Measurements from ENCODE around the gene GNB1.
A peak's percentile ranks its signal among the peaks of the same experiment; 100 is the strongest.
"Not testable (repeated sequence)": the region's sequence is repeated elsewhere in the genome, so short reads cannot be mapped to it uniquely, and the experiment has no call there.

The GNB1 gene

DNA sequence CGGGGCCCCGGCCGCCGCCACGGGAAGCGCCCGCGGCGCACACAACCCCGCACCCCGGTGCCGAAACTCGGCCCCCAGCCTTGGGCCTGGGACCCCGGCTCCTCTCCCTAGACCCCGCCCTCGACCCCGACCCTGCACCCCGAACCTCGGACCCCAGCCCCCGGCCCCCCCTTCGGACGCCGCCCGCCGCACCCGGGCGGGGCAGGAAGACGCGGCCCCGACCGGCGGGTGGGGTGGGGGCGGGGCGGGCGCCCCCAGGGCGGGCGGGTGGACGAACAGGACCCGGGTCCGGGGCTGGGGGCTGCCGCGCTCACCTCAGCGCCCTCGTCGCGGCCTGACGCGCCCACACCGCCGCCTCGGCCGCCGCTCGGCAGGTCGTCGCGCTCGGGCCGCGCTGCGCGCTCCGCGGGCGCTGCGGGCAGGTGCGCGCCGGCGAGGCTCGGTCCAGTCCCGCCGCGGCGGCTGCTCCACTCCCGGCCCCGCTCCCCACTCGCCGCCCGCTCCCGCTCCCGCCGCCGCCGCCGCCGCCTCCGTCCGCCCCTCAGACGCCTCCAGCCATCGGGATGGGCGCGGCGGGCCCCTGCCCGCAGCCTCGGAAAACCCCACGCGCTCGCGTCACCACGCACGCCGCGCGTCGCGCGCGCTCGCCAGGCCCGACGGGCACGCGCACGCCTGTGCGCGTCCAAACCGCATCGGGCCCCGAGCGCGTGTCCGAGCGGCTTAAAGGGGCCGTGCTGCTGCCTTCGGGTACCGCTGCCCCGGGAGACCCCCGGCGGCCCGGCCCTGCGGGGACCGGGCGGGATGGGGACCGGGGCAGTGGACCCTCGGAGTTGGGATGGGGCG lies at the start of gene GNB1:
TSS of gene GNB1 (minus strand) at position 582 of the 843 bp plus-strand sequence. CDS start 65,634 bp downstream, outside the sequence.
- H3K4me1 ChIP-seq (ENCODE audit: control insufficient read depth in 1 of 2, insufficient read depth in 2 of 2, low read length in 2 of 2) = peaks cover 7 to 50% of the 10 kb centered on the region in 2 donors
- no peaks in the 10 kb centered on the region for H3K27me3 ChIP-seq (ENCODE audit: low read depth, low read length)
- H3K36me3 ChIP-seq (ENCODE audit: control insufficient read depth in 1 of 2, insufficient read depth in 2 of 2, low read length in 2 of 2) = no peaks in the 10 kb centered on the region
- H3K9me3 ChIP-seq (ENCODE audit: control insufficient read depth in 1 of 2, low read length in 2 of 2) = no peaks in the 10 kb centered on the region
- peak within 1 kb of the TSS; percentile 78 to 88 for H3K4me3 ChIP-seq (ENCODE audit: low read depth in 1 of 2, low read length in 2 of 2)
- peak within 1 kb of the TSS; percentile 78 for H3K27ac ChIP-seq (ENCODE audit: low read length)

- Histone ChIP-seq H3K27ac (ENCODE audit: low read length) (no peak overlapping the region), H3K36me3 (ENCODE audit: control insufficient read depth in 1 of 2, insufficient read depth in 2 of 2, low read length in 2 of 2) (no peaks in the 10 kb centered on the region), H3K4me1 (ENCODE audit: control insufficient read depth in 1 of 2, insufficient read depth in 2 of 2, low read length in 2 of 2) (peaks cover 0 to 9% of the 10 kb centered on the region in 2 donors), H3K9me3 (ENCODE audit: control insufficient read depth in 1 of 2, low read length in 2 of 2) (no peaks in the 10 kb centered on the region), H3K27me3 (ENCODE audit: low read depth, low read length) (no peaks in the 10 kb centered on the region), H3K4me3 (ENCODE audit: low read depth in 1 of 2, low read length in 2 of 2) (no peak overlapping the region)
Measured at GRCh38 chr1:1940123-1940425, 49.2 kb upstream of the GNB1 start.

GRCh38 chr1:1939296-1940122 lies 48.6 kb upstream of the GNB1 start:
- Histone ChIP-seq H3K36me3 (ENCODE audit: control insufficient read depth in 1 of 2, insufficient read depth in 2 of 2, low read length in 2 of 2) (no peaks in the 10 kb centered on the region), H3K4me1 (ENCODE audit: control insufficient read depth in 1 of 2, insufficient read depth in 2 of 2, low read length in 2 of 2) (peaks cover 0 to 9% of the 10 kb centered on the region in 2 donors), H3K27ac (ENCODE audit: low read length) (no peak overlapping the region), H3K27me3 (ENCODE audit: low read depth, low read length) (no peaks in the 10 kb centered on the region), H3K9me3 (ENCODE audit: control insufficient read depth in 1 of 2, low read length in 2 of 2) (no peaks in the 10 kb centered on the region), H3K4me3 (ENCODE audit: low read depth in 1 of 2, low read length in 2 of 2) (no peak overlapping the region)

DNA sequence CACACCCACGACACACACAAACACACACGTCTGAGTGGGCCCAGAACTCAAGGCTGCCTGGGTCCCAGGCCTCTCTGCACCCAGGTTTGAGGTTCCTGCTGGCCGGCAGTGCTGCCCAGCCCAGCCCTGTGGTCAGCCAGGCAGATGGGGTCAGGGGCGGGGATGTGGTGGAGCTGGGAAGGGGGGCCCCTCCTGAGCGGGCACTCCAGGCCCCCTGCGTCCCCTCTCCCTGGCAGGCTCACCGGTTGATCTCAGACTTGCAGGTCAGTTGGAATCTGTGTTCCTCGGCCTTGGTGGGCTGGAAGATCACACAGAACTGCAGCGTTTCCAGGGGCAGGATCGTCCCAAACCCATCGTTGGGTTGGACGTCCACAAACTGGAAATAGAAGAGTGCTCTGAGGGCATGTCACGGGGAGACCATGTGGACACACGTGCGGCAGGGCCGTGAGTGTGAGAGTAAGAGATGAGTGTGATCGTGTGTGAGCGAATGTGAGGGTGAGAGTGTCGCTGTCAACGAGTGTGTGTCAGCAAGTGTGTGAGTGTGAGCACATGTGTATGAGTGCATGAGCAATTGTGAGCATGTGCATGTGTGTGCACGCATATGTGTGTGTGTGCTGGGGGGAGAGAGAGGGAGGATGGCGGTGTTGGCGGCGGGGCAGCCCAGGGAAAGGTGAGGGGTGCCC lies 47.9 kb upstream of the GNB1 start:
- H3K4me1 ChIP-seq (ENCODE audit: control insufficient read depth in 1 of 2, insufficient read depth in 2 of 2, low read length in 2 of 2) = peaks cover 0 to 2% of the 10 kb centered on the region in 2 donors

GRCh38 chr1:1938276-1938573 lies 47.3 kb upstream of the GNB1 start:
- Histone ChIP-seq H3K27ac (ENCODE audit: low read length) (no peak overlapping the region), H3K4me3 (ENCODE audit: low read depth in 1 of 2, low read length in 2 of 2) (no peak overlapping the region), H3K9me3 (ENCODE audit: control insufficient read depth in 1 of 2, low read length in 2 of 2) (no peaks in the 10 kb centered on the region), H3K27me3 (ENCODE audit: low read depth, low read length) (no peaks in the 10 kb centered on the region), H3K4me1 (ENCODE audit: control insufficient read depth in 1 of 2, insufficient read depth in 2 of 2, low read length in 2 of 2) (no peaks in the 10 kb centered on the region), H3K36me3 (ENCODE audit: control insufficient read depth in 1 of 2, insufficient read depth in 2 of 2, low read length in 2 of 2) (no peaks in the 10 kb centered on the region)

More for the DNA sequence above, 47.9 kb upstream of the GNB1 start:
- H3K27me3 ChIP-seq (ENCODE audit: low read depth, low read length) = no peaks in the 10 kb centered on the region
- H3K9me3 ChIP-seq (ENCODE audit: control insufficient read depth in 1 of 2, low read length in 2 of 2) = no peaks in the 10 kb centered on the region
- no peaks in the 10 kb centered on the region for H3K36me3 ChIP-seq (ENCODE audit: control insufficient read depth in 1 of 2, insufficient read depth in 2 of 2, low read length in 2 of 2)
- H3K27ac ChIP-seq (ENCODE audit: low read length) = no peak overlapping the region
- H3K4me3 ChIP-seq (ENCODE audit: low read depth in 1 of 2, low read length in 2 of 2) = no peak overlapping the region

GRCh38 chr1:1937549-1938275 lies 46.8 kb upstream of the GNB1 start:
- H3K4me3 ChIP-seq (ENCODE audit: low read depth in 1 of 2, low read length in 2 of 2) = no peak overlapping the region
- H3K4me1 ChIP-seq (ENCODE audit: control insufficient read depth in 1 of 2, insufficient read depth in 2 of 2, low read length in 2 of 2) = no peaks in the 10 kb centered on the region
- H3K27me3 ChIP-seq (ENCODE audit: low read depth, low read length) = no peaks in the 10 kb centered on the region
- no peaks in the 10 kb centered on the region for H3K36me3 ChIP-seq (ENCODE audit: control insufficient read depth in 1 of 2, insufficient read depth in 2 of 2, low read length in 2 of 2)
- no peak overlapping the region for H3K27ac ChIP-seq (ENCODE audit: low read length)
- no peaks in the 10 kb centered on the region for H3K9me3 ChIP-seq (ENCODE audit: control insufficient read depth in 1 of 2, low read length in 2 of 2)

GRCh38 chr1:1937061-1937460 lies 46.2 kb upstream of the GNB1 start:
- H3K9me3 ChIP-seq (ENCODE audit: control insufficient read depth in 1 of 2, low read length in 2 of 2) = no peaks in the 10 kb centered on the region
- no peaks in the 10 kb centered on the region for H3K27me3 ChIP-seq (ENCODE audit: low read depth, low read length)
- H3K4me1 ChIP-seq (ENCODE audit: control insufficient read depth in 1 of 2, insufficient read depth in 2 of 2, low read length in 2 of 2) = no peaks in the 10 kb centered on the region
- H3K27ac ChIP-seq (ENCODE audit: low read length) = no peak overlapping the region
- no peaks in the 10 kb centered on the region for H3K36me3 ChIP-seq (ENCODE audit: control insufficient read depth in 1 of 2, insufficient read depth in 2 of 2, low read length in 2 of 2)
- H3K4me3 ChIP-seq (ENCODE audit: low read depth in 1 of 2, low read length in 2 of 2) = no peak overlapping the region

- H3K27me3 ChIP-seq (ENCODE audit: low read depth, low read length); H3K9me3 ChIP-seq (ENCODE audit: control insufficient read depth in 1 of 2, low read length in 2 of 2); H3K4me3 ChIP-seq (ENCODE audit: low read depth in 1 of 2, low read length in 2 of 2); H3K27ac ChIP-seq (ENCODE audit: low read length); H3K4me1 ChIP-seq (ENCODE audit: control insufficient read depth in 1 of 2, insufficient read depth in 2 of 2, low read length in 2 of 2); H3K36me3 ChIP-seq (ENCODE audit: control insufficient read depth in 1 of 2, insufficient read depth in 2 of 2, low read length in 2 of 2): not testable (repeated sequence)
Measured at GRCh38 chr1:1934848-1935247, 44.0 kb upstream of the GNB1 start.

- no peak overlapping the region for H3K27ac ChIP-seq (ENCODE audit: low read length)
- H3K9me3 ChIP-seq (ENCODE audit: control insufficient read depth in 1 of 2, low read length in 2 of 2) = no peaks in the 10 kb centered on the region
- H3K4me1 ChIP-seq (ENCODE audit: control insufficient read depth in 1 of 2, insufficient read depth in 2 of 2, low read length in 2 of 2) = no peaks in the 10 kb centered on the region
- no peaks in the 10 kb centered on the region for H3K27me3 ChIP-seq (ENCODE audit: low read depth, low read length)
- H3K36me3 ChIP-seq (ENCODE audit: control insufficient read depth in 1 of 2, insufficient read depth in 2 of 2, low read length in 2 of 2) = no peaks in the 10 kb centered on the region
- no peak overlapping the region for H3K4me3 ChIP-seq (ENCODE audit: low read depth in 1 of 2, low read length in 2 of 2)
Measured at GRCh38 chr1:1929639-1930545, 39.0 kb upstream of the GNB1 start.

DNA sequence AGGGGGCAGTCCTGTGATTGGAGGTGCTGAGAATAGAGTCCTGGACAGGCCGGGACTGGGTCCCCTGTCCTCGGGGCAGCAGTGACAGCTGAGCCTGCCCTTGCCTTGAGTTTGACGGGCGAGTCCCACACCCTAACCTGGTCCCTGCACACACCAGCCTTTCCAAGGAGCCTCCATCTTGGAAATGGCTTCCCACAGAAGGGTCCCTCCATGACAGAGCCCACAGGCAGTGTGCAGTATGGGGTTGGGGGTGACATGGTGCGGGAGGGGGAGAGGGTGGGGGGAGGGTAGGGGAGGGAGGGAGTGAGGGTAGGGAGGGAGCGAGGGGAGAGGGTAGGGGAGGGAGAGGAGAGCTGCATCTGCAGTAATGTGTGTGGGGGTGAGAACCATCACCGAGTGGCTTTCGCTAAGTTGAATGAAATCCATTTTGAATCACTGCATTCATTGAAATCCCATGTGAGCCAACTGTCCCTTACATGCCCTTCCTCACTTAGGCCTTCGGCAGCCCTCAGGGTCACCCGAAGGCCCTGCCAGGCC lies 38.3 kb upstream of the GNB1 start:
- Histone ChIP-seq H3K27me3 (ENCODE audit: low read depth, low read length) (no peaks in the 10 kb centered on the region), H3K9me3 (ENCODE audit: control insufficient read depth in 1 of 2, low read length in 2 of 2) (no peaks in the 10 kb centered on the region), H3K4me3 (ENCODE audit: low read depth in 1 of 2, low read length in 2 of 2) (no peak overlapping the region), H3K27ac (ENCODE audit: low read length) (no peak overlapping the region), H3K36me3 (ENCODE audit: control insufficient read depth in 1 of 2, insufficient read depth in 2 of 2, low read length in 2 of 2) (no peaks in the 10 kb centered on the region), H3K4me1 (ENCODE audit: control insufficient read depth in 1 of 2, insufficient read depth in 2 of 2, low read length in 2 of 2) (no peaks in the 10 kb centered on the region)

Data from muscle layer of duodenum (tissue), 2 donors.